ENCODE results near the gene RTCB.

Gene RTCB

DNA sequence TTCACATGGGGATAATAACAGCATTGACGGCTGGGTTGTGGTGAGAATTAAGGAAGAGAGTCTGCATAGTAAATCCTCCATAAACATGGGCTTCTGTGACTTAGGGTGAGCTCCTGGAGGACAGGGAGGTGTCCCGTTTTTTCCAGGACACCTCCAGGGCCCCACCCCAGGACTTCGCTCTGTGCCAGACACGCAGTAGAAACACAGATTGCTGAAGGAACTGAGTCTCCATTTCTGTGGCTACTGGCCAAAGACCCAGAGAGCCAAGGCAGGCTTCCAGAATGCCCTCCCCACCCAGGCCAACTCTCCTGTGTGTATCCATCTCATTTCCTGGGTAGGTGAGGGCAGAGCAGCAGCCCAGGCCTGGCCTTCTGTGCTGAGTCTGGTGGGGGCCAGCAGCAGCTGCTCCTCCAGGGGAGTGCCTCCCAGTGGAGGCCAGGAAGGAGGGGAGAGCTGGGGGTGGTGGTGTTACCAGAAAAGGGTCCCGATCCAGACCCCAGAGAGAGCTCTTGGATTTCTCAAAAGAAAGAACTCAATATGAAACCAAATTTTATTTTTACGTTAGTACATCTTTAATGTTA, 63.9 kb downstream of the RTCB start:
- no peak overlapping the region for H3K9ac ChIP-seq (ENCODE audit: low read depth in 1 of 2, low read length in 2 of 2)
- no peak overlapping the region for H3K27ac ChIP-seq (ENCODE audit: low read depth, low read length)
- H3K27me3 ChIP-seq (ENCODE audit: control insufficient read depth in 1 of 2, insufficient read depth in 2 of 2, low read length in 2 of 2), result no peaks in the 10 kb centered on the region
- no peaks in the 10 kb centered on the region for H3K36me3 ChIP-seq (ENCODE audit: control insufficient read depth in 1 of 2, insufficient read depth in 2 of 2, low read length in 2 of 2)
- H3K9me3 ChIP-seq (ENCODE audit: control insufficient read depth in 1 of 2, low read length in 2 of 2), result no peaks in the 10 kb centered on the region
- H3K4me3 ChIP-seq (ENCODE audit: low read depth in 1 of 2, low read length in 2 of 2), result no peak overlapping the region
- peaks cover 0 to 6% of the 10 kb centered on the region in 2 donors for H3K4me1 ChIP-seq (ENCODE audit: control insufficient read depth in 1 of 2, insufficient read depth in 2 of 2, low read length in 2 of 2)

DNA sequence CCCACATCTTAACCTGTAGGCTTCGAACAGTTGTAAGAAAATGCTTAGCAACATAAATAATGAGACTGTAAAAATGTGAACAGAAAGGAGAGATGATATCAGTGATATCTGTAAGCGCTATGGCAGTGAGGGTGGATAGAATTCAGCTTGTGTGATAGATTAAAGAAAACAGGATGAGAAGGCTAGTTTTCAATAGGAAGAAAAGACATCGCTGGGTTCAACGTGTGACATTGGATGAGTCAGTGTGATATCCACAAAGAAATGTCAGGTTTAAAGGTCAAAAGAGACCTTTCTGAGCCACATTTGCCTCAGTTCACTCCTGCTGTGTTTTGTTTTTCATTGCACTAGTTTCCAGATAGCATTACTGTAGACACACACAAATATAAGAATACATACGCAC, 68.1 kb downstream of the RTCB start:
- H3K9ac ChIP-seq (ENCODE audit: low read depth in 1 of 2, low read length in 2 of 2), result no peak overlapping the region
- no peak overlapping the region for H3K4me3 ChIP-seq (ENCODE audit: low read depth in 1 of 2, low read length in 2 of 2)
- H3K36me3 ChIP-seq (ENCODE audit: control insufficient read depth in 1 of 2, insufficient read depth in 2 of 2, low read length in 2 of 2), result no peaks in the 10 kb centered on the region
- peaks cover 0 to 6% of the 10 kb centered on the region in 2 donors for H3K4me1 ChIP-seq (ENCODE audit: control insufficient read depth in 1 of 2, insufficient read depth in 2 of 2, low read length in 2 of 2)
- H3K9me3 ChIP-seq (ENCODE audit: control insufficient read depth in 1 of 2, low read length in 2 of 2), result no peaks in the 10 kb centered on the region
- peaks cover 5 to 7% of the 10 kb centered on the region in 2 donors for H3K27me3 ChIP-seq (ENCODE audit: control insufficient read depth in 1 of 2, insufficient read depth in 2 of 2, low read length in 2 of 2)
- no peak overlapping the region for H3K27ac ChIP-seq (ENCODE audit: low read depth, low read length)

DNA sequence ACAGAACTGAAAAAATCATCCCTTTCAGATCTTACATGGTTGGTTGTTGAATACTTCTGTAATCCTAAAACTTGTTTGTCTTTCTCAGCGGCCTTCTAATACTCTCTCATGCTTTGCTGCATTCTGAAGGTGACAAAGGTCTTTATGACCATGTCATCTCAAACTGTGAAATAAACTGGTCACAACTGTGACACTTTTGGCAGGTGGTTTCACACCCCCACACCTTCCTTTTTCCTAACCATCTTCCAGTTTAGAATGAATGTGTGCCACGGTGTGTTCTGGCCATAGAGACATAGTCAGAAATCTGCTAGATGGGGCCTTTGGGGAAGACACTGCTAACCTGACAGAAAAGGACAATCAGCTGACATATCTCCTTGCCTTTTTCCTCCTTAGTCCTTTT, 69.1 kb downstream of the RTCB start:
- Histone ChIP-seq H3K9me3 (ENCODE audit: control insufficient read depth in 1 of 2, low read length in 2 of 2) (no peaks in the 10 kb centered on the region), H3K9ac (ENCODE audit: low read depth in 1 of 2, low read length in 2 of 2) (no peak overlapping the region), H3K4me1 (ENCODE audit: control insufficient read depth in 1 of 2, insufficient read depth in 2 of 2, low read length in 2 of 2) (peaks cover 0 to 3% of the 10 kb centered on the region in 2 donors)

DNA sequence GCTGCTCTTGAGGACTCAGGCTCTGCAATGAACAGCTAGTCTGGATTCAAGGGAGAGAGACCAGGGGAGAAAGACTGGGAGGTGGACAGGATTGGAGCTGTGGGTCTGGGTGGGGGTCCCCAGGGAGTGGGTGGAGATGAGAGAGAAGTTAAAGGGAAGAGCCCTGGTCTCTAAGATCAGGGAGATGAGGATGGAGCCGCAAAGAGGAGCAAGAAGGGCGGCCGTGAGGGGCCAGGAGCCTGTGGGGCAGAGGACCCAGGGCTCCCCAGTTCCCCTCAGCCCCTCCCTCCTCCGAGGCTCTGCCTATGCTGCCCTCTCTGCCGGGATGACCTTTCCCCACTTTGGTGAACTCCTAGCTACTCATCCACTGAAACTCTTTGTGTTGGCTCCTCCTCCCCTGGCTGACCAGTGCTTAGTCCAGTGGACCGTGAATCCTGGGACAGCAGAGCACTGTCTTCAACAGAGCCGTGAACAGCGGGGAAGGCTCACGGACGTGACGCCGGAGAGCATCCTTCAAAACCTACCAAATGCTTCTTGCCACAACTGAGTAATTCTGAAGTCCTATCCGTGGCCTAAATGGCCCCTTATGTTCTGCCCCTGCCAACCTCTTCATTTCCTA, 70.8 kb downstream of the RTCB start:
- Histone ChIP-seq H3K27me3 (ENCODE audit: control insufficient read depth in 1 of 2, insufficient read depth in 2 of 2, low read length in 2 of 2) (peaks cover 5 to 7% of the 10 kb centered on the region in 2 donors), H3K36me3 (ENCODE audit: control insufficient read depth in 1 of 2, insufficient read depth in 2 of 2, low read length in 2 of 2) (no peaks in the 10 kb centered on the region), H3K27ac (ENCODE audit: low read depth, low read length) (no peak overlapping the region), H3K4me3 (ENCODE audit: low read depth in 1 of 2, low read length in 2 of 2) (no peak overlapping the region), H3K9me3 (ENCODE audit: control insufficient read depth in 1 of 2, low read length in 2 of 2) (no peaks in the 10 kb centered on the region), H3K9ac (ENCODE audit: low read depth in 1 of 2, low read length in 2 of 2) (no peak overlapping the region), H3K4me1 (ENCODE audit: control insufficient read depth in 1 of 2, insufficient read depth in 2 of 2, low read length in 2 of 2) (no peaks in the 10 kb centered on the region)

More for the DNA sequence above, 69.1 kb downstream of the RTCB start:
- no peaks in the 10 kb centered on the region for H3K36me3 ChIP-seq (ENCODE audit: control insufficient read depth in 1 of 2, insufficient read depth in 2 of 2, low read length in 2 of 2)
- peaks cover 5 to 7% of the 10 kb centered on the region in 2 donors for H3K27me3 ChIP-seq (ENCODE audit: control insufficient read depth in 1 of 2, insufficient read depth in 2 of 2, low read length in 2 of 2)
- H3K4me3 ChIP-seq (ENCODE audit: low read depth in 1 of 2, low read length in 2 of 2), result no peak overlapping the region
- H3K27ac ChIP-seq (ENCODE audit: low read depth, low read length), result no peak overlapping the region

DNA sequence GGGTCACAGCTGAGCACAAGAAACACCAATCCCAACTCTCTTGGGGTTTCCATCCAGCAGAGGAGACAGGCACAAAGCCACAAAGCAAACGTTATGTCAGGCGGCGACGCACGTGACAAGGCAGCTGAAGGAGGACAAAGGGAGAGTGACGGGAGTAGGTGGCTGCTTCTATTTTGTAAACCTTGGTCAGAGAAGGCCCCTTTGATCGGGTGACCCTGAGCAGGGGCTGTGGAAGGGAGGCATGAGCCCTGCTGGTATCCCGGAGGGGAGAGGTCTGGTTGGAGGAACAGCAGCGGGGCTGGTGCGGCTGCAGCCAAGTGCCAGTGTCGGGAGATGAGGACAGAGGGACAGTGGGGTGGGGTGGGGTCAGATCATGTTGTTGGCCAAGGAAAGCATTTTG, 71.6 kb downstream of the RTCB start:
- no peaks in the 10 kb centered on the region for H3K36me3 ChIP-seq (ENCODE audit: control insufficient read depth in 1 of 2, insufficient read depth in 2 of 2, low read length in 2 of 2)
- peaks cover 5 to 7% of the 10 kb centered on the region in 2 donors for H3K27me3 ChIP-seq (ENCODE audit: control insufficient read depth in 1 of 2, insufficient read depth in 2 of 2, low read length in 2 of 2)
- H3K9ac ChIP-seq (ENCODE audit: low read depth in 1 of 2, low read length in 2 of 2), result no peak overlapping the region
- no peaks in the 10 kb centered on the region for H3K9me3 ChIP-seq (ENCODE audit: control insufficient read depth in 1 of 2, low read length in 2 of 2)
- H3K4me1 ChIP-seq (ENCODE audit: control insufficient read depth in 1 of 2, insufficient read depth in 2 of 2, low read length in 2 of 2), result no peaks in the 10 kb centered on the region
- H3K4me3 ChIP-seq (ENCODE audit: low read depth in 1 of 2, low read length in 2 of 2), result no peak overlapping the region
- no peak overlapping the region for H3K27ac ChIP-seq (ENCODE audit: low read depth, low read length)

DNA sequence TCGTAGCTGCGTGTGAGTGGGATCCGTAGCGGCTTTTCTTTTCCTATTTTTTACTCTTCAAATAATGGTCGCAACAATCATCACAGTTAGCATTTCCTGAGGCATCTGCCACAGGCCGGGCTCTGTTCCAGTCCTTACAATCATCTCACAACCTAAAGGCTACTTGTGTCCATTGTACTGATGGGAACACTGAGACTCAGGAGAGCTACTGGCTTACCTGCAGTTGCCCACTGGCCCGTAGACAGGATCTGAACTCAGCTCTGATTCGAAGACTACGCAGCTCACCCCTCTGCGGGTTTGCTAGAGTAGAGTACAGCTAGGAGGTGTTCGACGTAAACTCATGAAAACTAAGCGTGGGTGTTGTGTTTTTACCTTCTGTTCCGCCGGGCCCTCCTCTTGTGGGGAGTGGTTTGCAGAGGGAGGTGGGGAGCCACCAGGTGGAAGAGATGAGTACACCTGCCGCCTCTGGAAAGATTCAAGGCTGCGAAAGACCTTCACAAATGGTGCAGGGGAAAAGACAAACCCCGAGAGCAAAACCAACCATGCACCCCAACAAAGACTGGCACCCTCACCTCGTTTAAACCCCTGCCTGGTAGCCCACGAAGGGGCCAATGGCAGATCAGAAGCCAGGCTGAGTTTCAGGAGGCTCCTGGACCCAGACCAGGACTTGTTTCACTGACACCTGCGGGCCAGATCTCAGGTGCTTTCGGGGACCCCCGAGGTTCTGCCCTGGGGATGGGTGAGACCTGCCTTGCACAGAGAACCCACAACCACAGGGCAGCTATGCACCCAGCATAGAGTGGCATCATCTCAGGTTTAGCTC, 72.6 kb downstream of the RTCB start:
- H3K27ac ChIP-seq (ENCODE audit: low read depth, low read length), result no peak overlapping the region
- no peaks in the 10 kb centered on the region for H3K36me3 ChIP-seq (ENCODE audit: control insufficient read depth in 1 of 2, insufficient read depth in 2 of 2, low read length in 2 of 2)
- H3K4me1 ChIP-seq (ENCODE audit: control insufficient read depth in 1 of 2, insufficient read depth in 2 of 2, low read length in 2 of 2), result no peaks in the 10 kb centered on the region
- no peaks in the 10 kb centered on the region for H3K9me3 ChIP-seq (ENCODE audit: control insufficient read depth in 1 of 2, low read length in 2 of 2)
- H3K9ac ChIP-seq (ENCODE audit: low read depth in 1 of 2, low read length in 2 of 2), result no peak overlapping the region
- peaks cover 5 to 7% of the 10 kb centered on the region in 2 donors for H3K27me3 ChIP-seq (ENCODE audit: control insufficient read depth in 1 of 2, insufficient read depth in 2 of 2, low read length in 2 of 2)
- H3K4me3 ChIP-seq (ENCODE audit: low read depth in 1 of 2, low read length in 2 of 2), result no peak overlapping the region

DNA sequence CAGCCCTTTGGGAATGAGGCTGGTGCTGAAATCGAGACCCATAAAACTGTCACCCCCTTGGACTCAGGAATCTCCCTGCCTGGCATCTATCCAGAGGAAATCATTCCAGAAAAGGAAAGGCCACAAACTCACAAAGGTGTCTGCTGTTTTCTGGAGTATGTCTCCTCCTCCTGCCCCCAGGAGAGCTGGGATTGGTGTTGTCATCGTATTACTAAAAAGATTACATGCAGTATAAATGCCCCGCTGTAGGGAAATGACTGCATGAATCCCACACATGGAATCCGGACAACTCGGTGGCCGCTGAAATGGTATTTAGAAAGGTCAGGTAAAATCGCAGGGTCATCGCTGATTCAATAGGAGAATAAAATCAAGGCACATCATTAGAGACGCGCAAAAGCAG, 73.3 kb downstream of the RTCB start:
- H3K4me3 ChIP-seq (ENCODE audit: low read depth in 1 of 2, low read length in 2 of 2), result no peak overlapping the region
- H3K9me3 ChIP-seq (ENCODE audit: control insufficient read depth in 1 of 2, low read length in 2 of 2), result no peaks in the 10 kb centered on the region
- H3K4me1 ChIP-seq (ENCODE audit: control insufficient read depth in 1 of 2, insufficient read depth in 2 of 2, low read length in 2 of 2), result no peaks in the 10 kb centered on the region
- no peaks in the 10 kb centered on the region for H3K36me3 ChIP-seq (ENCODE audit: control insufficient read depth in 1 of 2, insufficient read depth in 2 of 2, low read length in 2 of 2)
- no peak overlapping the region for H3K27ac ChIP-seq (ENCODE audit: low read depth, low read length)
- H3K9ac ChIP-seq (ENCODE audit: low read depth in 1 of 2, low read length in 2 of 2), result no peak overlapping the region
- peaks cover 5 to 12% of the 10 kb centered on the region in 2 donors for H3K27me3 ChIP-seq (ENCODE audit: control insufficient read depth in 1 of 2, insufficient read depth in 2 of 2, low read length in 2 of 2)
